SIG-M5 treated with dmso at 0.1 percent for 504 hours (cell line): Measurements from ENCODE around the gene SLC16A5.
"Not testable (repeated sequence)": the region's sequence is repeated elsewhere in the genome, so short reads cannot be mapped to it uniquely, and the experiment has no call there.

ENCODE experiments used
- DNase-seq: peaks from one replicate; lab custom pipeline; 2025; ENCODE audit not compliant: unreplicated experiment; lab: John Stamatoyannopoulos, UW

Gene SLC16A5

GRCh38 chr17:75131278-75132017 is 43.7 kb downstream of the SLC16A5 start, which contains the start of gene NT5C:
Gene NT5C (minus strand): TSS chr17:75131742. CDS start chr17:75131707, 35 bp downstream.
- DNase-seq, result peak; percentile 82

GRCh38 chr17:75132018-75133000 is 44.6 kb downstream of the SLC16A5 start:
- DNase-seq, result not testable (repeated sequence)

GRCh38 chr17:75133001-75133400 is 45.2 kb downstream of the SLC16A5 start:
- DNase-seq, result no peak

- DNase-seq, result not testable (repeated sequence)
These were observed 46.0 kb downstream of the SLC16A5 start for GRCh38 chr17:75133607-75134347.

- no peak for DNase-seq
These were observed 47.7 kb downstream of the SLC16A5 start for GRCh38 chr17:75135452-75135851.

GRCh38 chr17:75135946-75136345 is 48.2 kb downstream of the SLC16A5 start:
- no peak for DNase-seq

GRCh38 chr17:75137762-75138161 is 50.0 kb downstream of the SLC16A5 start:
- DNase-seq, result not testable (repeated sequence)

- DNase-seq, result no peak
These were observed 50.8 kb downstream of the SLC16A5 start for GRCh38 chr17:75138519-75138918.

- DNase-seq, result no peak
These were observed 54.6 kb downstream of the SLC16A5 start for GRCh38 chr17:75142236-75142971.

- DNase-seq, result no peak
These were observed 57.2 kb downstream of the SLC16A5 start for GRCh38 chr17:75144816-75145512.

GRCh38 chr17:75146592-75146991 is 58.8 kb downstream of the SLC16A5 start:
- no peak for DNase-seq

GRCh38 chr17:75147878-75148546 is 60.3 kb downstream of the SLC16A5 start:
- DNase-seq, result no peak

GRCh38 chr17:75151930-75152329 is 64.2 kb downstream of the SLC16A5 start:
- DNase-seq, result peak; percentile 29

GRCh38 chr17:75152523-75152921 is 64.8 kb downstream of the SLC16A5 start:
- DNase-seq, result no peak

GRCh38 chr17:75152922-75153779 is 65.4 kb downstream of the SLC16A5 start:
- DNase-seq, result peak; percentile 87

- DNase-seq, result no peak
These were observed 66.0 kb downstream of the SLC16A5 start for GRCh38 chr17:75153780-75154194.

GRCh38 chr17:75154195-75155106 is 66.7 kb downstream of the SLC16A5 start, which contains the start of gene JPT1:
Gene JPT1 (minus strand): TSS chr17:75154512. CDS start chr17:75154397, 115 bp downstream.
- DNase-seq, result peak; percentile 98
